Astrocyte (in vitro differentiated cells and primary cell): Measurements from ENCODE around the gene SUN2.

ENCODE experiments used
- CTCF ChIP-seq: IDR thresholded peaks from 2 replicates; pipeline ENCODE4 v1.5.1; 2011; ENCODE audit warnings: low read depth, mild to moderate bottlenecking, inconsistent platforms, low read length, moderate library complexity; ENCODE audit not compliant: insufficient read depth
- EZH2 ChIP-seq: IDR thresholded peaks from 2 replicates; pipeline ENCODE4 v1.6.1; 2012; ENCODE audit warnings: mild to moderate bottlenecking, low read length, inconsistent platforms; ENCODE audit not compliant: insufficient read depth

GRCh38 chr22:38710351-38710750 is 45.4 kb downstream of the SUN2 start:
- TF ChIP-seq CTCF: no peak
- no peak for TF ChIP-seq EZH2
